ENCODE data around the gene SRBD1.

DNA sequence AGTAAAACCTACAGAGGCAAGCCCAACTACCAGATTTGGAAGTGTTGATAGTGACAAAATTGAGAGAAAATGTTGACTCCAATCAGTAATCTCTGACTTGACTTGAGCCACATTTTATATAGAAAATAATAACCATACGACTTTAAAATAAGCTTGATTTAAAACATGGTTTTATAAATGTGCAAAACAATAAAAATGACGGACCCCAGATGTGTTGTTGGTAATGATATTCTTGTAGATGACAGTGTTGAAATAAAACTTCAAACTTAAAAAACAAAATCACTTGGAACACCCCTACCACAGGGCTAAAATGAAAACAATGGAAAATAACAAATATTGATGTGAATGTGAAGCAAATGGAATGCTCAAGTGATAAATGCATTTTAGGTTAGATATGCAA lies 188.1 kb downstream of the SRBD1 start:
- TF ChIP-seq RBBP5 (IDR thresholded peaks at IDR 0.05; ENCODE audit: borderline replicate concordance, low read depth, low read length): no peak
- TF ChIP-seq, protein P1, sequence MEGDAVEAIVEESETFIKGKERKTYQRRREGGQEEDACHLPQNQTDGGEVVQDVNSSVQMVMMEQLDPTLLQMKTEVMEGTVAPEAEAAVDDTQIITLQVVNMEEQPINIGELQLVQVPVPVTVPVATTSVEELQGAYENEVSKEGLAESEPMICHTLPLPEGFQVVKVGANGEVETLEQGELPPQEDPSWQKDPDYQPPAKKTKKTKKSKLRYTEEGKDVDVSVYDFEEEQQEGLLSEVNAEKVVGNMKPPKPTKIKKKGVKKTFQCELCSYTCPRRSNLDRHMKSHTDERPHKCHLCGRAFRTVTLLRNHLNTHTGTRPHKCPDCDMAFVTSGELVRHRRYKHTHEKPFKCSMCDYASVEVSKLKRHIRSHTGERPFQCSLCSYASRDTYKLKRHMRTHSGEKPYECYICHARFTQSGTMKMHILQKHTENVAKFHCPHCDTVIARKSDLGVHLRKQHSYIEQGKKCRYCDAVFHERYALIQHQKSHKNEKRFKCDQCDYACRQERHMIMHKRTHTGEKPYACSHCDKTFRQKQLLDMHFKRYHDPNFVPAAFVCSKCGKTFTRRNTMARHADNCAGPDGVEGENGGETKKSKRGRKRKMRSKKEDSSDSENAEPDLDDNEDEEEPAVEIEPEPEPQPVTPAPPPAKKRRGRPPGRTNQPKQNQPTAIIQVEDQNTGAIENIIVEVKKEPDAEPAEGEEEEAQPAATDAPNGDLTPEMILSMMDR (IDR thresholded peaks at IDR 0.05; ENCODE audit: control extremely low read depth in 1 of 3, insufficient read depth in 1 of 3, low read depth in 1 of 3, low read length in 3 of 3): no peak

Measured in H1 (cell line).